Fibroblast of peridontal ligament (primary cell): ENCODE results near the gene THAP9.
"Not testable (repeated sequence)": the region's sequence is repeated elsewhere in the genome, so short reads cannot be mapped to it uniquely, and the experiment has no call there.

ENCODE experiments used
- DNase-seq: peaks from one replicate; pipeline ENCODE4 v3.0.0-alpha.2; 2010; ENCODE audit errors: extremely low read depth

Gene THAP9

DNA sequence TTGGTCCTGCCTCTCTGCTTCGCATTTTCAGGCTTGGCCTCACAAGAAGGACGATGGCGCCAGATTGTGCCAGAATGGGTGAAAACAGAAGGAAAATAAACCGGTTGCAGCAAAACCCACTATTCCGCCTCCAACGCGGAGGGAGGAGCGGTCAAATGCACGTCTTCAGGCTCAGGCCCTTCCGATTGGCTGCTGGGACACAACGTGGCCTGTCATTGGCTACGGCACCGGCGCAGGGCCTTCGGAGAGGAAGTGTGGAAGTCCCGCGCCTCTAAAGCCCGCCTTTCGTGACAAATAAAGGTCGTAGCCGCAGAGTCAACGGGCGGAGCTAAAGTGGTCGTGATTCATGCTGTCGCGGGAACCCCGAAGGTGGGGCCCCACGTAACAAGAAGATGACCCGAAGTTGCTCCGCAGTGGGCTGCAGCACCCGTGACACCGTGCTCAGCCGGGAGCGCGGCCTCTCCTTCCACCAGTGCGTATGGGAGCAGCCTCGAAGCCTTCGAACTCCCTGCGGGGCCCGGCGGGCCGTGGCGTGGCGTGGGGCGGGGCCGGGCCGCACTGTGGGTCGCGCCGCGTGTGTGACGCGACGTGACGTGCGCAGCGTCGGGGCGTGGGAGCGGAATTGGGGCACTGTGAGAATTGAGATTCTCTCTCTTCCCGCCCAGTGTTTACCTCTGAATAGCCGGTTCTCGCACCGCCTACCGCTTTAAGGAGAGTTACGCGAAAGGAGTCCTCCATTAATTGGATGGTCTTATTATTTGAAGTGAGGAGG lies at the start of gene THAP9:
Gene THAP9 (plus strand): TSS at position 325 of the 772 bp plus-strand sequence. CDS start 68 bp downstream, at position 393.
- DNase-seq: peak; percentile 99

DNA sequence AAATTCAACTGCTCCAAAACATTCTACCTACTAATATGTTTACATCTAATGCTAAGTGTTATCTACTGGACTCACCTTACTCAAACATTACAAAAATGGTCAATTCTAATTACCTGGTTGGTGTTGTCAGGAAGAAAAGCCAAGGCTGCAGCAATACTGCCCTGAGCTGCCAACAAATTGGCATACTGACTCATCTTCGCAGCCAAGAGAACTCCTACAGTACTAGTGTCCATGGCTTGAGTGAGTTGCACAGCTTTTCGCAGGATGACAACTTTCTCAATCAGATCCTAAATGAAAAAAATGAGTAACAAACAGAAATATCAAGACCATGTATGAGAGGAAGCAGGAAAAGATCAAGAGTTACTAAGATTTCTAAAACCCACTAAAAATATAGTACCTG lies 49.2 kb upstream of the THAP9 start:
- DNase-seq: no peak

- DNase-seq: peak; percentile 41
These were observed 48.4 kb upstream of the THAP9 start for GRCh38 chr4:82851885-82852750.

DNA sequence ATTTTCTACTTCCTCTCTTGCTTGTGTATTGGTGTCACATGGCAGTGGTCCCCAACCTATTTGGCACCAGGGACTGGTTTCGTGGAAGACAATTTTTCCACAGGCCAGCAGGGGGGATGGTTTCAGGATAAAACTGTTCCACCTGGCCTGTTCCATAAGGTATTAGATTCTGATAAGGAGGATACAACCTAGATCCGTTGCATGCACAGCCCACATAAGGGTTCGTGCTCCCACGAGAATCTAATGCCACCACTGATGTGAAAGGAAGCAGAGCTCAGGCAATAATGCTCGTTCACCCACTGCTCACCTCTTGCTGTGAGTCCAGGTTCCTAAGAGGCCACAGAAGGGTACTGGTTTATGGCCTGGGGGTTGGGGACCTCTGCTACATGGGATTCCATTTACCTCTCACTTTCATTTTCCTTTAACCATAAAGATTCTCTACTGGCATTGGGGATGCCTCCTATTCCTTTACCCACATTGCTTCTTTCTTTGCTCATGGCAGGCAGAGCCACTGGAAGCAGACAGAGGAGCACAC lies 47.7 kb upstream of the THAP9 start:
- no peak for DNase-seq

DNA sequence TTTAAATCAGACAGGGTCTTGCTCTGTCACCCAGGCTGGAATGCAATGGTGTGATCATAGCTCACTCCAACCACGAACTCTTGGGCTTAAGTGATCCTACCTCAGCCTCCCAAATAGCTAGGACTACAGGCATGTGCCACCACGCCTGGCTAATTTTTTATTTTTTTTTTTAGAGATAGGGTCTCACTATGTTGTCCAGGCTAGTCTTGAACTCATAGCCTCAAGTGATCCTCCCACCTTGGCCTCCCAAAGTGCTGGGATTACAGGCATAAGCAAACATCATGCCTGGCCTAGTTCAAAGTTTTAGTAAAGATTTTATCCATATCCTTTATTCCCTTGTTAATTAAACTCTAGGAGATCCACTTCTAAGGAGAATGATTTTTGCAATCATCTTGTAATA lies 40.0 kb upstream of the THAP9 start:
- not testable (repeated sequence) for DNase-seq

- DNase-seq: no peak
These were observed 39.0 kb upstream of the THAP9 start for GRCh38 chr4:82861529-82861928.

GRCh38 chr4:82864336-82864979 lies 36.1 kb upstream of the THAP9 start:
- no peak for DNase-seq

DNA sequence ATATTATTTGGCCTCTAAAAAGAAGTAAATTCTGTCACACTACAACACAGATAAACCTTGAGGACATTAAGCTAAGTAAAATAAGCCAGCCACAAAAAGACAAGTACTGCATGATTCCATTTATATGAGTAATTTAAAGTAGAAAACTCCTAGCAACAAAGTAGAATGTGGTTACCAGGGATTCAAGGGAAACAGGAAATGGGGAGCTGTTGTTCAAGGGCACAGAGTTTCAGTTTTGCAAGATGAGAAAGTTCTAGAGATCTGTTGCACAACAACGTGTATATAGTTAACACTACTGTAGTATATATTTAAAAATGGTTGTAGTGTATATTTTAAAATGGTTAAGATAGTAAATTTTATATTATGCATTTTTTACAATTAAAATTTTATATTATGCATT lies 34.9 kb upstream of the THAP9 start:
- DNase-seq: peak; percentile 93

DNA sequence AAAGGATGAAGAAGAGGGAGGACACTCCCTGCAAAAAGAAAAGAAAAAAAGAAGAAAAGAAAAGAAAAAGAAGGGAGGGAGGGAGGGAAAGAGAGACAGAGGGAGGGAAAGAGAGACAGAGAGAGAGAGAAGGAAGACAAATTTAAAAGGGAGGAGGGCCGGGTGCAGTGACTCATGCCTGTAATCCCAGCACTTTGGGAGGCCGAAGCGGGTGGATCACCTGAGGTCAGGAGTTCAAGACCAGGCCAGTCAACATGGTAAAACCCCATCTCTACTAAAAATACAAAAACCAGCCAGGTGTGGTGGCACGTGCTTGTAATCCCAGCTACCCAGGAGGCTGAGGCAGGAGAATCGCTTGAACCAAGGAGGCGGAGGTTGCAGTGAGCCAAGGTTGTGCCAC lies 34.5 kb upstream of the THAP9 start:
- not testable (repeated sequence) for DNase-seq

DNA sequence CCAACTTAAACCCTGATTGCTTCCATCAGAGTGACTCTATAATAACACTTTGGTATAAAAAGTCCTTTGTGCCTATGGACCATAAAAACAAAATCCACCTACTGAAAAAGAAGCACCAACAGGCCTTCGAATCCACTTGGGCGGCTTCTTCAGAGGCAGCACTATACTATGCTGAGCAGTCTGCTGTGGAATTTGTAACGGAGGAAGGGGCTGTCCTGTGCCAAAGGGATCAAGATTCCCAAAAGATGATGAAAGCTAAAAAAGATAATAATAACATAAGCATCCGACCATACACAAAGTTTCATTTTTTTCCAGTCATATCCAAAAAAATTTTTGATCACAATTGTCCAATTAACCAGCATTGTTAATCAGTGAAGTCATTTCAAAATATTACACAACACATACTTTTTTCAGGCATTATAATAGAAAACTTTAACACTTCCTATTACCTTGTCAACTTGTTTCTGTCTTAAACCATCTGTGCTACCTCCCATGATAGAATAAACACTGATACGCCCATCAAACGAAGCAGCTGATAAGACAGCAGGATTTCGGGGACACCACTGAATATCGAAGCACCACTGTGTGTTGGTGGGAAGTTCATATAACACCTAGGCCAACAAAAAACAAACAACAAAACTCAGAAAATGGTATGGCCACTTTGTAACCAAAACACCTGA lies 33.7 kb upstream of the THAP9 start:
- no peak for DNase-seq

GRCh38 chr4:82868572-82868971 lies 32.0 kb upstream of the THAP9 start:
- DNase-seq: no peak

DNA sequence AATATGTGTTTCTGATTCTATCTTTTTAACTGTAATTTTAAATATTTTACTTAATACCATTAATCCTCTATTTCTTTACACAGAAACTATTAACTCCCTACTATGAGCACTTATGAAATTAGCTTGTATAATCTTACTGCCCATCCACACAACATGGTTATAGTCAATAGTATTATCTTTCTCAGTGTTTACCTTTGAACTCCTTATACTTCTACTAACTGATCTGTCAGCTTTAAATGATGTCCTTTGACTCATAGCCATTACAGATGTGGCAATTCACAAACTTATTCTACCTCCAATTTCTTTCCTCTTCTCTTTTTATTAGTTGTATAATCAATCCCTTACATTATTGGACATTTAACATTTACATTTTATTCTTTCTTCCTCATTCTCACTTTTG lies 15.1 kb upstream of the THAP9 start:
- no peak for DNase-seq

GRCh38 chr4:82886147-82886942 lies 14.2 kb upstream of the THAP9 start:
- no peak for DNase-seq

DNA sequence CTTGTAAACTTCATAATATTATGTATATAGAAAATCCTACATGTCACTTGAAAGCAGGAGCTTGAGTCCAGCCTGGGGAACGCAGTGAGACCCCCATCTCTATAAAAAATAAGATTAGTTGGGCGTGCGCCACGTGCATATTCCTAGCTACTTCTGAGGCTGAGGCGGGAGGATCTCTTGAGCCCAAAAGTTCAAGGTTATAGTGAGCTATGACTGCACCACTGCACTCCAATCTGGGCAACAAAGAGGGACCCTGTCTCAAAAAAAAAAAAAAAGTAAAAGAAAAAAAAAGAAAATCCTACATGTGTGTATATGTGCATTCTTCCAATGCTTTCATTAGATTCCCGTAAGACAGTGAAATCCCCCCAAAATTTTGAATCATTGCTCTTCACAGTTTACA lies 11.2 kb upstream of the THAP9 start:
- no peak for DNase-seq

DNA sequence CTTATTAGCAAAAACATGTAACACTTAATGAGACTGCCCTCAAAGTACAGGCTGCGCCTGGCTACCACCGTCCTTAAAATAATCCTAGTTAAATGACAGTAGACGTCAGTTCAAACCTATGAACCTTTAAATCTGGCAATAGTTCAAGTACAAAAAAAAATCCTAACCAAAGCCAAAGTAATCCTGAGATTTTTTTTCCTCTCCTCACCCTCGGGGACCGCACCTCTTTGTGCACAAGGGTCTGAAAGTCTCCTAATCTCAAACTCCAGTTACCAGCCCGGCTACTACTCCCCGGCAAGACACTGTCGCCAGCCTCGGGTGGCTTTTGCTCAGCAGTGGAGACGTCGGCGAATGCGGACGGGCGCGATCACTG lies 10.0 kb upstream of the THAP9 start:
- no peak for DNase-seq

DNA sequence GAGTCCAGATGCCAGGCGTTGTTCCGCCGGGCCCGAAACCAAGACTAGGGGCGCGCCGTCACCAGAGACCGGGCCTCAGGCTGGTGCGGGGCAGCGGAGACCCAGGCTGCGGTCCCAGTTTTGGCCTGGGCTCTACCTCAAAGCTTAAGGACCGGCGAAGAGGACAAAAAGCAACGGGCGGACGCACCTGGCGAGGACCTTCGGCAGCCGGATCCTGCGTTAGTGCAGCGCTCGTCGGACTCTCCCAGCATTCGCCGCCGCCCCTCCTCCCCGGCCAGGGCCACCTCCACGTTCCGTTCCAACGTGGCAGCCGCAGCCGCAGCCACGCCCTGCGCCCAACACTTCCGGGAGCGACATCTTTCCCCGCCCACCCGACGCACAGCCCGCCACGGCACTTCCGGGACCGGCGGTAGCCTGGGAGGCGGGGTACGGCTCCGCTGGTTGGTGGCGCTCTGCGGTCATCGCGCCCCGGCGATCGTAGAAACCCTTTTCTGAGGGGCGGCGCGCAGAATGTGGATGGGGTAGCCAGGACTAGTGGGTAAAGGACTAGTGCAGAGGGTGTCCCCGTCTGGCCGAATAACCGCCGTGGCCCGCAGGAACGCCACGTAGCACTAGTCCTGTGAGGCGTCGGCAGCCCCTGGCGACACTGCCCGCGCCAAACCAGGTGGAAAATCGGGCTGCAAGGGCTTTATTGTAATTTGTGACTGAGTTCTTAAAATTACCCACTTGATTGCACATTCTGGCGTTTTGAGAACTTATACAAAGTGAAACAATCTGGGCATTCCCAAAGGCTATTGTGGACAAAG lies 9.4 kb upstream of the THAP9 start, which contains the start of gene SEC31A:
Gene SEC31A (minus strand): TSS at position 253 of the 806 bp plus-strand sequence. CDS start 9,217 bp downstream, outside the sequence.
- DNase-seq: peak; percentile 91

DNA sequence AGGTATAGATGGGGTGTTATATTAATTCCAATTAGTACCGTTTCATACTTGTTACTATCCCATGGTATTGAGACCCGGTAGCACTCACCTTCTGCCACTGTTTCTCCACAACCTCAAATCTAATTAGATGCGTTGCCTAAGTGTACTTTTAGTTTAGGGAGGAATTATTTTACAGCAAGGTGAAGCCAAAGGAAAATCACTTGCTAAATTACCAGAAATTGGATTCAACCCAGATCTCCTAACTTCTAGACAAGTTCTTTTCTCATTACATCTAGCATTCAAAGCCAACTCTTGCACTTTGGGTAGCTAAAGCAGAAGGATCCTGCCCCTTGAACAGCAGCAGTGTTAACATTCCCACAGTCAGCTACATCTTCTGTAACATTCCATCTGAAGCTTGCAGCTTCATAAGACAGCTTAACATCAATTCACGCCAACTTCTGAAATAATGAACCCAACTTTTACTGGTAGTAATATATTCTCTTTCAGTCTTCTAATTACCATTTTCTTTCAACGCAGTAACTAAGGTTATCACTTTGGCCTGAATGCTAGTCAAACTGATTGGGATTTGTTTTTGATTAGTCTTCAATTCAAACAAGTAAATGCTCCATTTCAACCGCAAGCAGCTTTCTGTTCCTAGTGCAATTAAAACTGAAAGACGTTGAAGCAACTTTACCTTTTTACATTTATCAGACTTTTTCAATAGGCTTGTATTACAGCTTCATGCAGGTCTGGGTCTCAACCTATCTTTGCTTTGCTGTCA lies 8.6 kb upstream of the THAP9 start:
- peak; percentile 50 for DNase-seq

GRCh38 chr4:82892467-82892802 lies 8.1 kb upstream of the THAP9 start:
- DNase-seq: no peak

DNA sequence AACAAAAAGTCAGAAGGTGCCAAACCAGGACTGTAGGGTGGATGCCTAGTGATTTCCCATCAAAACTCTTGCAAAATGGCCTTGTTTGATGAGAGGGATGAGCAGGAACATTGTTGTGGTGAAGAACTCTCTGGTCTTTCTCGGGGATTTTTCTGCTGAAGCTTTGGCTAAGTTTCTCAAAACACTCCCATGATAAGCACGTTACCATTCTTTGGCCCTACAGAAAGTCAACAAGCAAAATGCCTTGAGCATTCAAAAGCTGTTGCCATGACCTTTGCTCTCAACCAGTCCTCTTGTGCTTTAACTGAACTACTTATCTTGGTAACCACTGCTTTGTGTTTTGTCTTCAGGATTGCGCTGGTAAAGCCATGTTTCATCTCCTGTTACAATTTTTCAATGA lies 6.6 kb upstream of the THAP9 start:
- peak; percentile 25 for DNase-seq
